Erythroblast (primary cell): Measurements from ENCODE around the gene CDKAL1.

Source experiments
- GATA1 ChIP-seq: IDR thresholded peaks from 2 replicates; pipeline ENCODE4 v1.6.1; 2011; ENCODE audit warnings: low read depth, mild to moderate bottlenecking, control low read depth, low read length, moderate library complexity
- POLR2A ChIP-seq: IDR thresholded peaks from 2 replicates; pipeline ENCODE4 v1.6.1; 2011; ENCODE audit warnings: mild to moderate bottlenecking, low read length

- TF ChIP-seq POLR2A = no peak
- no peak for TF ChIP-seq GATA1
Measured at GRCh38 chr6:21137700-21138335, 603.6 kb downstream of the CDKAL1 start.
